Stimulated activated CD8-positive, alpha-beta memory T cell treated with anti-CD3 and anti-CD28 coated beads, Interleukin-2, amount 100 ng/mL, for 48 hours (primary cell): ENCODE results near the gene SLC4A2.

ENCODE experiments used
- DNase-seq, 2 donors: peaks; one replicate each; pipeline ENCODE4 v3.0.0-alpha.2; 2020; ENCODE audit warnings: low read depth in 2 of 2

The SLC4A2 gene

DNA sequence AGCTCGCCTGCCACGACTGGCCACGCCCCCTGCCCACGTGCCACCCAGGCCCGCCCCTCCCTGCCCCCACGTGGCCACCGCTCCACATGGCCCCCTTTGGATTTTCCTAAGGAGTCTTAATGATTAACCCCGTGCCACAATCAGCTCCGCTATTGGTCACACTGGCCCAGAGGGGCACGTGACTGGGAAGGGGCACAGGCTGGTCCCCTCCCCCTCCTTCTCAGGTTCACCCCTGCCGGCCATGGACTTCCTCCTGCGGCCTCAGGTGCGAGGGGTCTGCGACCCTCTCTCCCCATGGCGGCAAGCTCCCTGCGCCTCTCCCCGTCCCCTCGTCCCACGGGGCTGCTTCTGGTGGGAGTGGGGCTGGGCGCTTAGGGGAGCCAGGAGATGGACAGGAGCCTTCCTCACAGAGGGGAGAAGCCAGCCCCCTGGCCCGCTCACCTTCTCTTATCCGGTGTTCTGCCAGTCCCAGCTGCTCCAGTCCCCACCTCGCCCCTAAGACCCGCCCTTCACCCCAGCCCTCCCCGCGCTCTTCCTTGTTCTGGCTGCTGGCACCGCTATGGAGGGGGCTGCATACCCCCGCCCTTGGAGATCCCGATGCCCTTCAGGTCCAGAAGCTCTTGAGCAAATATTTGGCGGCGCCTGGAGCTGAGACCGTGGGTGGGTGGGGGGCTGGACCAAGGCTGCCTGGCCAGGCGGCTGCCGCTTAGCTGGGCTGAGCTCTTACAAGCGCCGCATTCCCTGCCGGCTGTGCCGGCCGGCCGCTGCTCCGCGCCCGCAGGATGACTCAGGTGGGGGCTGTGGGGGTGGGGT is 3.2 kb downstream of the SLC4A2 start:
- DNase-seq, result no peak

DNA sequence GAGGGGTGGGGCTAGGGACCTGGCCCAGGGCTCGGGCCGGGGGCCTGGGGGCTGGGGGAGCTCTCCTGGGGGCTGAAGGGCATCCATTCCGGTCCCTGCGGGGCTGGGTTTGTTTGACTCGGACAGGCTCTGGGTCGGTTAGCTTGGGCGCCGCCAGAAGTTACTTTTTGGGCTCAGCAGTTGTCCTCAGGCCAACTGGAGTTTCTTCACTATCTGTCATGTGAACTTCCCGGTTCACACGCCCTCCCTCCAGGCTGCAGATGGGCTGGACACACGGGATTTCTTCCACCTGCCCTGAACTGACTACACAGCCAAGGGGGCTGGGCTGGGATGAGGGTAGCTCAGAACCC is 3.8 kb downstream of the SLC4A2 start:
- DNase-seq, result no peak

DNA sequence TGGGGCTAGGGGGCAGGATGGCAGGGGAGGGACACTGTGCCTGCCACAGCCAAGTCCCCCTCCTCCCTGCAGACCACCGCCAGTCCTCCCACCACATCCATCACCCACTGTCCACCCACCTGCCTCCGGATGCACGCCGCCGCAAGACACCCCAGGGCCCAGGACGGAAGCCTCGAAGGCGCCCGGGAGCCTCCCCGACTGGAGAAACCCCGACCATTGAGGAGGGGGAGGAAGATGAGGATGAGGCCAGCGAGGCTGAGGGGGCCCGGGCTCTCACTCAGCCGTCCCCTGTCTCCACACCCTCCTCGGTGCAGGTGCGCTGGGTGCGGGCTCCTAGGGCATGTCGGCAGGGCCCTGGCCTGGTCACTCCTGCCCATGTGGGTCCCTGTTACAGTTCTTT is 5.1 kb downstream of the SLC4A2 start:
- no peak for DNase-seq

DNA sequence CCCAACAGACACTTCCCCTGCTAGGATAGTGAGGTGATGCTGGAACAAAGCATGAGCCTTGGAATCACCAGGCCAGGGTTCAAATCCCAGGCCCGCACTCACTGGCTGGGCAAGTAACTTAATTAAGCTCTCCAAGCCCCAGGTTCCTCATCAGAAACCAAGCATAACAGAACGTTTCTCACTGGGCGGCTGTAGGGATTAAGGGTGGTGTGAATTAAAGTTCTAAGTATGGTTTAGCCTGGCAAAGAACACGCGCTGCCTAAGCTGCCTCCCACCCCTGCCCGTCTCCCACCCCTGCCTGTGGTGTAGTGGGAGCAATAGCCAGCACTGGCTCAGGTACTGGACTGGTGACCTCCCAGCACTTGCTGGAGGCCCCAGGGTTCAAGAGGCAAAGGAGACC is 5.6 kb downstream of the SLC4A2 start:
- DNase-seq, result no peak

DNA sequence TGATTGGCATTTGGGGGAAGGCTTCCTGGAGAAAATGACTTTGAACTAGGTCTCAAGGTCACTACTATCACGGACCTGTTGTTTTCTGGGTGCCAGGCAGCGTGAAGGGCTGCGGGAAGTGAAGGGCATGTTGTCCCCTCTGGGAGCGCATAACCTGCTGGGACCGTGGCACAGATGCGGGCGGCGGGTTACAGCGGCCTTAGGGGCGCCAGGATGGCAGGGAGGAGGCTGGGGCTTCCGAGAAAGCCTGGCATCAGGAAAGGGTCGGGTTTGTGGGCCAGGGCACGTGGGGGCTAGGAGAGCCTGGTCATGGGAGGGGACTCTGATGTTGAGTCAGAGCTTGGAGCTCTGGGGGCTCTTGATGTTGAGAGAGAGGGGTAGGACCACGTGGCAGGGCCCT is 6.1 kb downstream of the SLC4A2 start:
- no peak for DNase-seq

DNA sequence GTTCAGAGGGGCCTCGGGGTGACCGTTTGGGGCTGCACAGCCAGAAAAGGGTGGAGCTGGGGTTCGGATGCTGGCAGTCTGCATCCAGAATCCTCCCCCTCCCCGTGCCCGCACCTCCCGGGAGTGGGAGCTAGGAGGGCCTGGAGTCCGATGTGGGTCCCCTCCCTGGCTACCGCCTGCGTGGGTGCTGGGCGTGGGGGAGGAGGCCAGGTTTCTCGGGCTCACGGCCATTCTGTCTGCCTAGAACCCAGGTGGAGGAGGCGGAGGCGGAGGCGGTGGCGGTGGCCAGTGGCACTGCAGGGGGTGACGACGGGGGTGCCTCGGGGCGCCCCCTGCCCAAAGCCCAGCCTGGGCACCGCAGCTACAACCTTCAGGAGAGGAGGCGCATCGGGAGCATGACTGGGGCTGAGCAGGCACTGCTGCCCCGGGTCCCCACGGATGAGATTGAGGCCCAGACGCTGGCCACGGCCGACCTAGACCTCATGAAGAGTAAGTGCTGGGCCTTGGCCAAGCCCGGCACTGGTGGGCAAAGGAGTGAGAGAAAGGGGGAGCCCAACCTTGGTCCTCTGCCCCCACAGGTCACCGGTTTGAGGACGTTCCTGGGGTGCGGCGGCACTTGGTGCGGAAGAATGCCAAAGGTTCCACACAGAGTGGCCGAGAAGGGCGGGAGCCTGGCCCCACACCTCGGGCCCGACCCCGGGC is 7.0 kb downstream of the SLC4A2 start:
- DNase-seq, result no peak

DNA sequence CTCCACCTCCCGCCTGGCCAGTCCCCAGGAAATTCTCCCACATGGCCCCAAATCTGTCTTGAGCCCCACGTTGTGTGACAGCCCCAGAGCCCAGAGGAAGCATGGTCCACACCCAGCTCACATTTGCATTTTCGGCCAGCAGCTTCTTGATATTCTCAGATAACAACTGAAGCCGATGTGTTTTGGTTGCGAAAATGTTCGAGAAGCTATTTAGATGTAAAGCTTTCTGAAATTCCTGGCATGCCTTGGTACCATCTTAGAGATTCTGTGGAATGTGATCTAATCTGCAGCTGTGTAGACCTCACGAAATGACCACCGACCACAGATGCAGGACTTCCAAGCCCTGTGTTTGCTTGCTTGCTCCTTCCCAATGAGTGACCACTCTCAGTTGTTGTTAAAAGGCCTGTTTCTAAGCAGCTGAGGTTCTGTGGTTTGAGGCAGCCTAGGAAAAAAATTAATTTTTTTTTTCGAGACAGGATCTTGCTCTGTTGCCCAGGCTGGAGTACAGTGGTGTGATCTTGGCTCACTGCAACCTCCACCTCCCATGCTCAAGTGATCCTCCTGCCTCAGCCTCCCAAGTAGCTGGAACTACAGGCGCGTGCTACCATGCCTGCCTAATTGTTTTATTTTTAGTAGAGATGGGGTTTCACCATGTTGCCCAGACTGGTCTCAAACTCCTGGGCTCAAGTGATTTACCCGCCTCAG is 8.8 kb downstream of the SLC4A2 start:
- no peak for DNase-seq

DNA sequence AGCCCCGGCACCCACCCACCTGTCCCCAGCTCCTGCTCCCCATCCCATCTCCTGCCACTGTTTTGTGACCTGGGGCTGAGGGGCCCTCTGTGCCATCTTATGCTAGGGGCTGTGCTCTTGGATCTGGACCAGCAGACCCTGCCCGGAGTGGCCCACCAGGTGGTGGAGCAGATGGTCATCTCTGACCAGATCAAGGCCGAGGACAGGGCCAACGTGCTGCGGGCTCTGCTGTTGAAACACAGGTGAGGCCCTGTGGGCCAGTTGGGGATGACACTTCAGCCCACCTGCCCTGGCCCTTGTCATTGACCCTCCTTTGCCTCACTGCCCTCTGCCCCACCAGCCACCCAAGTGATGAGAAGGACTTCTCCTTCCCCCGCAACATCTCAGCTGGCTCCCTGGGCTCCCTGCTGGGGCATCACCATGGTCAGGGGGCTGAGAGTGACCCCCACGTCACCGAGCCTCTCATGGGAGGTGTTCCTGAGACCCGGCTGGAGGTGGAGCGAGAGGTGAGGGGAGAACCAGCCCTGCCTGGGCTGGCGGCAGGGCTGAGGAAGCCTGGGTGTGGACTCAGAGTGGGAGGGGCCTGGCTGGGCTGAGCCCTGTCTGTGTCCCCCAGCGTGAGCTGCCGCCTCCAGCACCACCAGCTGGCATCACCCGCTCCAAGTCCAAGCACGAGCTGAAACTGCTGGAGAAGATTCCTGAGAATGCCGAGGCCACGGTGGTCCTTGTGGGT is 10.6 kb downstream of the SLC4A2 start:
- DNase-seq, result no peak

DNA sequence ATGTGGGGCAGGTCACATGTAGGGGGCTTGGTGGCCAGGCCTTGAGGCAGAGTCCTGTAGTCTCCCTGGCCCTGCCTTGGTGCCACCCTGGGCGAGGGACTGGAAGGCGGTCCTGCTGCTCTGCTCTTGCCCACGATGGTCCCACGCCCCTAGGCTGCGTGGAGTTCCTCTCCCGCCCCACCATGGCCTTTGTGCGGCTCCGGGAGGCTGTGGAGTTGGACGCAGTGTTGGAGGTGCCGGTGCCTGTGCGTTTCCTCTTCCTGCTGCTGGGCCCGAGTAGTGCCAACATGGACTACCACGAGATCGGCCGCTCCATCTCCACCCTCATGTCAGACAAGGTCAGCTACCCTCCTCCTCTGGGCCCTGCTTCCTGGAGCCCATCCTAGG is 11.2 kb downstream of the SLC4A2 start:
- DNase-seq, result no peak

DNA sequence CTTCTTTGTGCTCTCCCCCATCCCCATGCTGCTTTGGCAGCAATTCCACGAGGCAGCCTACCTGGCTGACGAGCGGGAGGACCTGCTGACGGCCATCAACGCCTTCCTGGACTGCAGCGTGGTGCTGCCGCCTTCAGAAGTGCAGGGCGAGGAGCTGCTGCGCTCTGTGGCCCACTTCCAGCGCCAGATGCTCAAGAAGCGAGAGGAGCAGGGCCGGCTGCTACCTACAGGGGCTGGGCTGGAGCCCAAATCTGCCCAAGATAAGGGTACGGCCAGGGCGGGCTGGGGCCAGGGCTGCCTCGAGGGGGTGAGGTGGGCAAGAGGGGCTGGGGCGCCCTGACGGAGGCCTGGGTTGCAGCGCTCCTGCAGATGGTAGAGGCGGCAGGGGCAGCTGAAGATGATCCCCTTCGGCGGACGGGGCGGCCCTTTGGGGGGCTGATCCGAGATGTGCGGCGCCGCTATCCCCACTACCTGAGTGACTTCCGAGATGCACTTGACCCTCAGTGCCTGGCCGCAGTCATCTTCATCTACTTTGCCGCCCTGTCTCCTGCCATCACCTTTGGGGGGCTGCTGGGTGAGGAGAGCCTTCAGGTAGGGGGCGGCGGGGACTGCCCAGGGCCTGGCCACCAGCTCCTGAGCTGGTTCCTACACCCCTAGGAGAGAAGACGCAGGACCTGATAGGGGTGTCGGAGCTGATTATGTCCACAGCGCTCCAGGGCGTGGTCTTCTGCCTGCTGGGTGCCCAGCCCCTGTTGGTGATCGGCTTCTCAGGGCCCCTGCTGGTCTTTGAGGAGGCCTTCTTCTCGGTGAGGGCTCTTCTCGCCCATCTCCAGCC is 11.9 kb downstream of the SLC4A2 start:
- DNase-seq, result no peak

DNA sequence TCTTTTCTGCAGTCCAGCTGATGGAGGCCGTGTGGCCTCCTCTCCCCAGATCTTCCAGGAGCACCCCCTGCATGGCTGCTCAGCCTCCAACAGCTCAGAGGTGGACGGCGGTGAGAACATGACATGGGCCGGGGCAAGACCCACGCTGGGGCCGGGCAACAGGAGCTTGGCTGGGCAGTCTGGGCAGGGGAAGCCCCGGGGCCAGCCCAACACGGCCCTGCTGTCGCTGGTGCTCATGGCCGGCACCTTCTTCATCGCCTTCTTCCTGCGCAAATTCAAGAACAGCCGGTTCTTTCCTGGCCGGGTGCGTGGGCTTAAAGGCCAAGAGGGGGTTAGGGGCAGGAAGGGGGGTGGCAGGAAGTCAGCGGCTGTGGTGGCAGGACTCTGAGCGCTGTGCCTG is 14.6 kb downstream of the SLC4A2 start:
- no peak for DNase-seq

DNA sequence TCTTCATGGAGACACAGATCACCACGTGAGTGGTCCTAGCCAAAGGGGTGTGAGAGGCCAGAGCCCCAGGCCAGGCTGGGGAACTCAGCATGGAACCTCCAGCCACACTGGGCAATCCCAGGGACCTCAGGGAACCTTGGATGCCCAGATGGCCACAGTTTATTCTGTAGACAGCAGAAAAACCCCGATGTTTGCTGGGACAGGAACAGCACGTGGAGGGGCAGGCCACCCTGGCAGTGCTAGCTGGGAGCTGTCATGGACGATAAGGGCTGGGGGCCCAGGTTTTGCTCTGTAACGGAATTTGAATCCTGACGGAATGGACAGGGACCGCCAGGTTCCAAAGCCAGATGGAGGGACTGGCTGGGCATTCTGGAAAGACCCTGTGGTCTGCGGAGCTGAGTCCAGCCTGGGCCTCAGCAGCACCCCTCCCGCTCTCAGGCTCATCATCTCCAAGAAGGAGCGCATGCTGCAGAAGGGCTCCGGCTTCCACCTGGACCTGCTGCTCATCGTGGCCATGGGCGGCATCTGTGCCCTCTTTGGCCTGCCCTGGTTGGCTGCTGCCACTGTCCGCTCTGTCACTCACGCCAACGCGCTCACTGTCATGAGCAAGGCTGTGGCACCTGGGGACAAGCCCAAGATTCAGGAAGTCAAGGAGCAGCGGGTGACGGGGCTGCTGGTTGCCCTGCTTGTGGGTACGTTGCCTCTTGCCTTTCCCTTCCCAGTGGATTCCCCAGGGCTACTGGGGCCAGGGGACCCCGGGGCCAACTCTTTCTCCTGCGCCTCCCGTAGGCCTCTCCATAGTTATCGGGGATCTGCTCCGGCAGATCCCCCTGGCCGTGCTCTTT is 15.7 kb downstream of the SLC4A2 start:
- DNase-seq, result no peak

DNA sequence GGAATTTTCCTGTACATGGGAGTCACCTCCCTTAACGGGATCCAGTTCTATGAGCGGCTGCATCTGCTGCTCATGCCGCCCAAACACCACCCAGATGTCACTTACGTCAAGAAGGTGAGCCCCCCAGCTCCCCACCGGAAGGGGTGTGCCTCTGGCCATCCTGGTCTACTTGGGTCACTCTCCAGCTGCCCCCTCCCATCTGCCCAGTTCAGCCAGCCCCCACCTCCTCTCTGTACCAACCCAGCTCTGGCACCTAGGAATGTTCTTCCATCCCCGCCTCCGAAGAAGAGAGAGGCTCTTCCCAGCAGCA is 16.2 kb downstream of the SLC4A2 start:
- no peak for DNase-seq

DNA sequence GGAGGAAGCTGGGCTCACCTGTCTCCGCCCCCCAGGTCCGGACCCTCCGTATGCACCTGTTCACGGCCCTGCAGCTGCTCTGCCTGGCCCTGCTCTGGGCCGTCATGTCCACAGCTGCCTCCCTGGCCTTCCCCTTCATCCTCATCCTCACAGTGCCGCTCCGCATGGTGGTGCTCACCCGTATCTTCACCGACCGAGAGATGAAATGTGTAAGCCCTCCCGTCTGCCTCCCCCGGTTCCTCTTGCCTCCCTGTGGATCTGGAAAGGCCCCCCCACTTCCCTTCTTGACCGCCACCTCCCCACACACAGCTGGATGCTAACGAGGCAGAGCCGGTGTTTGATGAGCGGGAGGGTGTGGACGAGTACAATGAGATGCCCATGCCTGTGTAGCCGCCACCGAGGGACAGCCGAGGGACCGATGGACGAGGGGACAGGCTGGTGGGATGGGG is 16.6 kb downstream of the SLC4A2 start:
- no peak for DNase-seq

DNA sequence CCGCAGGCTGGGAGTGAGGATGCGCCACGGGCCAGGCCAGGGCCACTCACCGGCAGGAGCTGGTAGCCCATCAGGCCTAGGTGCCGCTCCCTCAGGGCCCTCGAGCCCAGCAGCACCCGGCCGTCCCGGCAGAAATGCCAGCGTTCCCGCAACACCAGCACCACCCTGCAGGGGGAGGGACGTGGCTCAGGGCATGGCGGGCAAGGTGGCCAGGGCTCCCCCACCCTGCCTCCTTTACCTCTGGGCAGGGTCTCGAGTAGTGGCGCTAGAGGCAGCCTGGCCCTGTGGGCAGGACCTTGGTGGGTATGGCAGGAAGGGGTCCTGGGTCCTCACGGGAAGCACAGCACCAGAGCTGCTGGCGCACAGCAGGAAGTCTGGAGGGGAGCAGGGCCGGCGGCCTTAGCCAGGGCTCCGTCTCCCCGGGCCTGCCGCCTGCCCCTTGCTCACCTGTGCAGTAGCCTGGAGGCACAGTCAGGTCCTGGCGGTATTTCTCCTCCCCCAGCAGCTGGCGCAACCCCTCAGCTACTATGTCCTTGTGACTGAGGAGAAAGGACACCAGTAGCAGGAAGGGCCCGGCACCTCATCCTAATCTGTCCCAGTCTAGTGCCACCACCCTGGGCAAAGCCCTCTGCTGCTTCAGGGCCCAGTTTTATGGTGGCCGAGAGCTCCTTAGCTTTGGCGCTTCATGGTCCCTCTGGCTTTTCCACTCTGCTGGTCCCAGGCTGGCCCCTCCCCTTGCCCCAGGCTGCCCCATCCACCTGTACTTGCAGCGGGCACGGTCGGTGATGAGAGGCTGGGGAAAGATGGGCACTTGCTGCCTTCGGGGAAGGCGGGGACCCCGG is 17.7 kb downstream of the SLC4A2 start:
- no peak for DNase-seq

DNA sequence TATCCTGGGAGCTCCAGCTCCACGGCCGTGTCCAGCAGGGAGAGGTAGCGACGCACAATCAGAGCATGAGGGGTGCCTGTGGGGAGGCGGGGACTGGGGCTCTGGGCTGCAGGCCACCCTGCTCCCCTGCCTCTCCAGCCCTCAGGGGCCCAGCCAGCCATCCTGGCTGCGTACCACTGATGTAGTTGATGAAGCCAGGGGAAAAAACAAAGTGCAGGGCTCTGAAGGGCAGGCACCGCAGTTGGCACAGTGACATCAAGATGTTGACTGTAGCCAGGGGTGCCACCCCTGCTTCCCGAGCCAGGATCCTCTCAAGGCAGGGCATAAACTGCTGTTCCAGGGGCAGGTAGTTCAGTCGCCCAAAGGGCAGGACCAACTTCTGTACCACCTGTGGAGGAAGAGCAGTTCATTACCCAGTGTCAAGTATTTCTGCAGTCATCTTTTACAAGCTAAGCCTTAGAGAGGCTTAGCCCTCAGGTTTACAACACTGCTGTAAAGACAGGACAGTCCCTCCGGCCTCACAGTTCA is 18.4 kb downstream of the SLC4A2 start:
- DNase-seq, result no peak

DNA sequence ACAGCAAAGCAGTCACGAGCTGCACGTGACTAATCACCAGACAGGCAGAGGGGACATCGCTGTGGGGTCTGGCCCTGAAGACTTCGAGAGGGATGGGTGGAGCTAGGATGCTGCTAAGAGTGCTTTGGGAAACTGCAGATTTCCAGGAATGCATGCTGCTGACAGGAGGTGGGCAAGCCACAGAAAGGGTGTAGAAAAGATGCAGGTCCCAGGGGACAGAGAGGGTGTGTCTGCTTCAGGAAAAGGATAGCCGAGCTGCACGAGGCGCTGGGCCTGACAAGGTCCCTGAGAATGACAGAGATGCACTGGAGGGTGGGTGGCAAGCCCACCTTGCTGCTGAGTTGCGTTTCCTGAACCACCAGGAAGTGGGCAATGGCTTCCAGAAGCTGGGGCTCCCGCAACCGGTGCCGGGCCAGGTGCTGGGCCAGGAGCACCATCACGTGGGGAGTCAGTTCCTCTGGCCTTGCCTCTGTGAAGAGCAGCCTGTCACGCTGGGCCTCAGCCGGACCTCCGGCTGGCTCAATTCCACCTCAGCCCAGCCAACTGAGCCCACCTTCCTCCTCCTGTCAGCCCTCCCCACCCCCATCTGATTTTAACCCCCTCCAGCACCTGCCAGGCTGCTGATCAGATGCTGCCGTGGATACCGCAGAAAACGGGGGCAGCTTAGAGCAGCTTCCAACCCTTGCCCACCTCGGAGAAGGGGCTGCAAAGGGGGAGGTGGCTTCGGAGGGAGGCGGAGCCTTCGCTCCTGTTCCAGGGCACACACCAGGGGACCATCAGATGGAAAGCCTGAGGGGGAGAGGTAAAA is 19.0 kb downstream of the SLC4A2 start:
- DNase-seq, result no peak

DNA sequence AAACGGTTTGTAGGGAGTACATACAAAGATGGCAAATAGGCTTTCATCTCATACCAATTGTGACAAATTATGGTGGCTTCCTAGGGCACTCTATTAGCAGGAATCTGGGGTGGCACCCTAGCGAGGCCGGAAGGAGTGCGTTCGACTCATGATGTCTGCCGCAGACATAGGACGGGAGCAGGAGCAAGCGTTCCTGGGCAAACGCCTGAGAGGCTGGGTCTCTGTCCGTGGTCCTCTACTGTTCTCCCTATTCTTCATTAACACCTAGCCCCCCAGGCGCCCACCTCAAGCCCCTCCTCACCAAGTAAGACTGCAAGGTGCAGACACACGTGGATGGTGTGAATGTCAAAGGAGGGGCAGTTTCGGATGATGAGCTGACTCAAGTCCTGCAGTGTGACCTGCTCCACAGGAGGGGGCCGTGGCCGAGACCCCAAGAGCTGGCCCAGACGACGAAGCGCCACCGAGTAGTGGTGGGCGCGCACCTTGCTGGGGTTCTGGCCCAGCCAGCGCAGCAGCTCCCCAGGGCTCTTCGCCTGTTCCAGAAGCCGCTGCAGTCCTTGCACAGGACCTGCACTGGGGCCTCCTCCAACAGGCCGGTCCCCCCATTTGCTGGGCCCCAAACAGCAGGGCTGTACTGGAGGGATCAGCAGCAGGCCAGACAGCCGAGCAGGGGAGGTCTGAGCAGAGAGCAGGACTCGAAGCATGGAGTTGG is 20.0 kb downstream of the SLC4A2 start:
- DNase-seq, result no peak
